GM19467 (cell line): ENCODE measurements around the gene SLC6A13.
"Not testable (repeated sequence)": the region's sequence is repeated elsewhere in the genome, so short reads cannot be mapped to it uniquely, and the experiment has no call there.

Source experiments
- ATAC-seq: cut with Tn5 transposase; IDR thresholded peaks from one replicate; pipeline ENCODE4 v1.9.1; 2021; ENCODE audit warnings: mild to moderate bottlenecking, moderate library complexity; ENCODE audit not compliant: unreplicated experiment

SLC6A13 gene

GRCh38 chr12:262817-263216, at the start of gene SLC6A13:
Gene SLC6A13, minus strand, starts transcription at chr12:262836. Its CDS starts 2,784 bp downstream, at chr12:260052.
- no peak for ATAC-seq

- no peak for ATAC-seq
These were observed 45.9 kb upstream of the SLC6A13 start for GRCh38 chr12:308511-308910.

- no peak for ATAC-seq
These were observed 44.8 kb upstream of the SLC6A13 start for GRCh38 chr12:307406-307805.

- ATAC-seq: no peak
These were observed 42.2 kb upstream of the SLC6A13 start for GRCh38 chr12:304805-305204.

- ATAC-seq: not testable (repeated sequence)
These were observed 40.1 kb upstream of the SLC6A13 start for GRCh38 chr12:302766-303165.

- not testable (repeated sequence) for ATAC-seq
These were observed 37.5 kb upstream of the SLC6A13 start for GRCh38 chr12:300166-300565.

- not testable (repeated sequence) for ATAC-seq
These were observed 36.9 kb upstream of the SLC6A13 start for GRCh38 chr12:299511-299910.

- not testable (repeated sequence) for ATAC-seq
These were observed 35.4 kb upstream of the SLC6A13 start for GRCh38 chr12:298059-298458.

- ATAC-seq: no peak
These were observed 32.5 kb upstream of the SLC6A13 start for GRCh38 chr12:295132-295531.

GRCh38 chr12:293199-293598, 30.6 kb upstream of the SLC6A13 start:
- no peak for ATAC-seq

- ATAC-seq: no peak
These were observed 29.6 kb upstream of the SLC6A13 start for GRCh38 chr12:292186-292585.

- no peak for ATAC-seq
These were observed 28.6 kb upstream of the SLC6A13 start for GRCh38 chr12:291153-291723.

GRCh38 chr12:288687-289086, 26.1 kb upstream of the SLC6A13 start:
- ATAC-seq: no peak

- no peak for ATAC-seq
These were observed 24.1 kb upstream of the SLC6A13 start for GRCh38 chr12:286531-287300.

- ATAC-seq: no peak
These were observed 15.4 kb upstream of the SLC6A13 start for GRCh38 chr12:278046-278445.

GRCh38 chr12:275812-276211, 13.2 kb upstream of the SLC6A13 start:
- no peak for ATAC-seq

- ATAC-seq: no peak
These were observed 10.7 kb upstream of the SLC6A13 start for GRCh38 chr12:273382-273781.

- ATAC-seq: no peak
These were observed 10.3 kb upstream of the SLC6A13 start for GRCh38 chr12:272942-273341.

GRCh38 chr12:271161-271560, 8.5 kb upstream of the SLC6A13 start:
- no peak for ATAC-seq

GRCh38 chr12:269191-269590, 6.6 kb upstream of the SLC6A13 start:
- ATAC-seq: no peak

- ATAC-seq: no peak
These were observed 5.8 kb upstream of the SLC6A13 start for GRCh38 chr12:268483-268840.

GRCh38 chr12:267581-268482, 5.2 kb upstream of the SLC6A13 start:
- ATAC-seq: no peak
